PFSK-1 (cell line): ENCODE data around the gene PTGIS.

Source experiments
- FOXP2 ChIP-seq: optimal IDR thresholded peaks from 2 replicates; pipeline ENCODE3; 2011; ENCODE audit warnings: borderline replicate concordance, control low read depth, inconsistent platforms; ENCODE audit not compliant: insufficient read depth; ENCODE audit errors: extremely low read length, extremely low read depth
- POLR2AphosphoS5 ChIP-seq: IDR thresholded peaks from 2 replicates; pipeline ENCODE4 v1.6.1; 2012; ENCODE audit warnings: low read depth, mild to moderate bottlenecking, control low read depth, low read length, moderate library complexity
- SIN3A ChIP-seq: IDR thresholded peaks from 2 replicates; pipeline ENCODE4 v1.6.1; 2012; ENCODE audit warnings: mild to moderate bottlenecking, low read length, moderate library complexity, borderline replicate concordance; ENCODE audit not compliant: insufficient read depth
- TAF1 ChIP-seq: IDR thresholded peaks from 2 replicates; pipeline ENCODE4 v1.6.1; 2012; ENCODE audit warnings: low read length, control low read depth, borderline replicate concordance; ENCODE audit not compliant: insufficient read depth
- TF ChIP-seq, protein P1 (sequence below), 2 experiments: IDR thresholded peaks; 2 replicates each; pipeline versions ENCODE4 v1.6.1 to v1.8.0; 2011 to 2012; ENCODE audit warnings: low read depth in 2 of 2, low read length in 2 of 2, control low read depth in 1 of 2, inconsistent platforms in 1 of 2, mild to moderate bottlenecking in 1 of 2, moderate library complexity in 1 of 2; ENCODE audit not compliant: insufficient read depth in 1 of 2

The PTGIS gene

DNA sequence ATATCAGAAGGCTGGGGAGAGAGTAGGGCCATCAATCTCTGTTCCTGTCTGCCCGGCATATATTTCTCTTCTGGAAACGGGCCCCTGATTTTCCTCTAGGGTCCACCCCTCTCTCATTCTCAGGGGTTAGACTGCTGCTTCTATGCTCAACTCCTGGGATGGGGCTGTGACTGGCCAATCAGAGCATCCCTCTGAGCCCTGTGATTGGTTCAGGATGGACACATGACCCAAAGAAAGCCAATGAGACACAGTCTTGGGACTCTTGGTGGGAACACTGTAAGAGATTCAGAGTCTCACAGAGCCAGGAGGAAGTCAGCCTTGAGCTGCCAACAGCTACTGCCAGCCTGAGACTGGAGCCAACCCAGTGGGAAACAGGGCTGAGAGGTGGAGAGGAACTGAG, 54.4 kb downstream of the PTGIS start:
- TF ChIP-seq POLR2AphosphoS5 = no peak
- TF ChIP-seq TAF1 = no peak
- no peak for TF ChIP-seq SIN3A
- TF ChIP-seq, protein P1, sequence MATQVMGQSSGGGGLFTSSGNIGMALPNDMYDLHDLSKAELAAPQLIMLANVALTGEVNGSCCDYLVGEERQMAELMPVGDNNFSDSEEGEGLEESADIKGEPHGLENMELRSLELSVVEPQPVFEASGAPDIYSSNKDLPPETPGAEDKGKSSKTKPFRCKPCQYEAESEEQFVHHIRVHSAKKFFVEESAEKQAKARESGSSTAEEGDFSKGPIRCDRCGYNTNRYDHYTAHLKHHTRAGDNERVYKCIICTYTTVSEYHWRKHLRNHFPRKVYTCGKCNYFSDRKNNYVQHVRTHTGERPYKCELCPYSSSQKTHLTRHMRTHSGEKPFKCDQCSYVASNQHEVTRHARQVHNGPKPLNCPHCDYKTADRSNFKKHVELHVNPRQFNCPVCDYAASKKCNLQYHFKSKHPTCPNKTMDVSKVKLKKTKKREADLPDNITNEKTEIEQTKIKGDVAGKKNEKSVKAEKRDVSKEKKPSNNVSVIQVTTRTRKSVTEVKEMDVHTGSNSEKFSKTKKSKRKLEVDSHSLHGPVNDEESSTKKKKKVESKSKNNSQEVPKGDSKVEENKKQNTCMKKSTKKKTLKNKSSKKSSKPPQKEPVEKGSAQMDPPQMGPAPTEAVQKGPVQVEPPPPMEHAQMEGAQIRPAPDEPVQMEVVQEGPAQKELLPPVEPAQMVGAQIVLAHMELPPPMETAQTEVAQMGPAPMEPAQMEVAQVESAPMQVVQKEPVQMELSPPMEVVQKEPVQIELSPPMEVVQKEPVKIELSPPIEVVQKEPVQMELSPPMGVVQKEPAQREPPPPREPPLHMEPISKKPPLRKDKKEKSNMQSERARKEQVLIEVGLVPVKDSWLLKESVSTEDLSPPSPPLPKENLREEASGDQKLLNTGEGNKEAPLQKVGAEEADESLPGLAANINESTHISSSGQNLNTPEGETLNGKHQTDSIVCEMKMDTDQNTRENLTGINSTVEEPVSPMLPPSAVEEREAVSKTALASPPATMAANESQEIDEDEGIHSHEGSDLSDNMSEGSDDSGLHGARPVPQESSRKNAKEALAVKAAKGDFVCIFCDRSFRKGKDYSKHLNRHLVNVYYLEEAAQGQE (IDR thresholded peaks at IDR 0.05; ENCODE audit: insufficient read depth in 1 of 2, low read depth in 2 of 2, low read length in 2 of 2) = no peak
- TF ChIP-seq FOXP2 = no peak

DNA sequence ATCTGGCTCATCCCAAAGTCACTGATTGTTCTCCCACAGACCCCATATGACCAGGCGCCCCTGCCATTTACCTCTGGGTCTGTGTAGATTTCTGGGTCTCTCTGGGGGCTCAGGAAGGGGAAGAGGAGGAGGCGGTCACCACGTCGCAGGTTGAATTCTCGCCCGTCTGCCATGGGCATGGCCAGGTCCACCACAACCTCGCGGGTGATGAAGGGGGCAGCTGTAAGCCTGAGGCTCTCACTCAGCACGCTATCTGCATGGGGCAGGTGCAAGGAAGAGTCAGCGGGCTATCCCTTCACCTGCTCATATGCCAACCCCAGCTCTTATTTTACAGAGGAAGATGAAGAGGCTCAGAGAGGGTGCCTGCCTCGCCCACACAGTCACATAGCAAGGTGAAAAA, 54.9 kb downstream of the PTGIS start:
- TF ChIP-seq SIN3A (no peak), FOXP2 (no peak), TAF1 (no peak)
- TF ChIP-seq, protein P1 (IDR thresholded peaks at IDR 0.05; ENCODE audit: insufficient read depth in 1 of 2, low read depth in 2 of 2, low read length in 2 of 2) = no peak

DNA sequence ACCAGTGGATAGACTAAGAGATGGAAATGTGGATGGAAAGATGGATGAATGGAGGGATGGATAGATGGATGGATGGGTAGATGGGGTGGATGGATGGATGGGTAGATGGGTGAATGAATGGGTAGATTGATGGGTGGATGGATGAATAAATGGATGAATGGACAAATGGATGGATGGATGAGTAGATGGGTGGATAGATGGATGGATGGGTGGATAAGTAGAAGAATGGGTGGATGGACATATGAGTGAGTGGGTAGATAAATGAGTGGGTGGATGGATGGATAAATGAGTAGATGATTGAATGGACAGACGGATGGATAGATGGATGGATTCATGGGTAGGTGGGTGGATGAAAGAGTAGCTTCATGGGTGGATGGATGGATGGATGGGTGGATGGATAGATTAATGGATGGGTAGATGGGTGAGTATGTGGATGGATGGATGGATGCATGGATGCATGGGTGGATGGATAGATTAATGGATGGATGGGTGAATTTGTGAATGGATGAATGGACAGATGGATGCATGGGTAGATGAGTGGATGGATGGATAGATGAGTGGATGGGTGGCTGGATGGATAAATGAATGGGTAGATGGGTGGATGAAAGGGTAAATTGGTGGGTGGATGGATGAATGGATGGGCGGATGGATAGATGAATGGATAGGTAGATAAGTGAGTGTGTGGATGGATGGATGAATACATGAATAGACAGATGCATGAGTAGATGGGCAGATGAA, 56.0 kb downstream of the PTGIS start:
- TF ChIP-seq, protein P1 (IDR thresholded peaks at IDR 0.05; ENCODE audit: insufficient read depth in 1 of 2, low read depth in 2 of 2, low read length in 2 of 2) = no peak
- TF ChIP-seq POLR2AphosphoS5 = no peak
- no peak for TF ChIP-seq SIN3A
- no peak for TF ChIP-seq TAF1
- no peak for TF ChIP-seq FOXP2

DNA sequence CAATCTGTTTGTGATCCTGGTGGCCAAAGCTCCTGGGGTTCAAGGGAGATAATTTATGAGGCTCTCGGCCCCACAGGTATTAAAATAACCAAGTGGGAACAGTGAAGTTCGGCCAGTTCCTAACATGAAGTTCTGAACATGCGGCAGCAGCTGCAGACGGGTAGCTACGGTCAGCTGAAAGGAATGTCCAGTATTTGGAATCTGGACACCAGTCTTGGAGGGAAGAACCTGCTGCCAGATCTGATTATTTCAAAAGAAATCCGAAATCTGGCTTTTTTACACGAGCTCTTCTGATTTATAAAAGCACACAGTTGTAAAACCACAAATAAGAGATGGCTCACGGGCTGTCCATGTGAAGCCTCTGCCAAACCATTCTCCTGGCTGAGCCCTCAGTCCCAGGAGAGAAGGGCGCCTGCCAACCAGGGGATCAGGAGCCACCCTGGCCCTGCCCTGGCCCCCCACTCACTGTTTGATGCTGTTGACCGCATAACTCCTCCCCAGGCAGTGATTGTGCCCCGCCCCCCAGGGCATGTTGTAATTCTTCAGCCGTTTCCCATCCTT, 57.3 kb downstream of the PTGIS start:
- TF ChIP-seq FOXP2 = no peak
- TF ChIP-seq, protein P1 (IDR thresholded peaks at IDR 0.05; ENCODE audit: insufficient read depth in 1 of 2, low read depth in 2 of 2, low read length in 2 of 2) = no peak
- no peak for TF ChIP-seq POLR2AphosphoS5
- TF ChIP-seq TAF1 = no peak
- no peak for TF ChIP-seq SIN3A
